Activated effector memory CD4-positive, alpha-beta T cell treated with Interleukin-2 at 50 U/mL for 16 hours (primary cell): Measurements from ENCODE around the gene HMG20B.

Source experiments
- DNase-seq: peaks from one replicate; pipeline ENCODE4 v3.0.0-alpha.2; 2020

The HMG20B gene

GRCh38 chr19:3608079-3608641 lies 35.4 kb downstream of the HMG20B start:
- DNase-seq, result no peak

- no peak for DNase-seq
These were observed 36.1 kb downstream of the HMG20B start for GRCh38 chr19:3608750-3609322.

GRCh38 chr19:3609779-3610719 lies 37.3 kb downstream of the HMG20B start:
- DNase-seq, result no peak

GRCh38 chr19:3610745-3611717 lies 38.3 kb downstream of the HMG20B start:
- no peak for DNase-seq

- no peak for DNase-seq
These were observed 39.1 kb downstream of the HMG20B start for GRCh38 chr19:3611841-3612240.

- DNase-seq, result no peak
These were observed 39.6 kb downstream of the HMG20B start for GRCh38 chr19:3612330-3612729.

- no peak for DNase-seq
These were observed 40.4 kb downstream of the HMG20B start for GRCh38 chr19:3612901-3613741.

GRCh38 chr19:3613818-3614661 lies 41.3 kb downstream of the HMG20B start:
- no peak for DNase-seq

- no peak for DNase-seq
These were observed 42.2 kb downstream of the HMG20B start for GRCh38 chr19:3614858-3615505.

GRCh38 chr19:3615524-3616135 lies 42.9 kb downstream of the HMG20B start:
- no peak for DNase-seq

- no peak for DNase-seq
These were observed 44.7 kb downstream of the HMG20B start for GRCh38 chr19:3617463-3617862.

GRCh38 chr19:3618144-3618810 lies 45.5 kb downstream of the HMG20B start:
- peak; percentile 25 for DNase-seq

GRCh38 chr19:3618811-3619630 lies 46.3 kb downstream of the HMG20B start:
- no peak for DNase-seq

GRCh38 chr19:3619631-3620012 lies 46.9 kb downstream of the HMG20B start:
- no peak for DNase-seq

GRCh38 chr19:3620145-3620816 lies 47.5 kb downstream of the HMG20B start:
- no peak for DNase-seq

GRCh38 chr19:3620817-3621547 lies 48.2 kb downstream of the HMG20B start:
- no peak for DNase-seq

GRCh38 chr19:3621689-3622088 lies 48.9 kb downstream of the HMG20B start:
- DNase-seq, result no peak
